Endothelial cell of umbilical vein (primary cell): Measurements from ENCODE around the gene CARD19. TPM values are rescaled to one million over a fixed set of nuclear protein-coding genes. Genes with fewer than 3 reads are reported as not detected.

Experiments
- BruUV-seq: library from RNA; stranded (reverse); fragments of 400-500 nt; replicated peaks from 2 replicates; lab custom pipeline; 2021; lab: Mats Ljungman, UMichigan
- CTCF ChIA-PET: fragments of 300-600, 350-600 bp; sonication (Branson Sonifier 250); formaldehyde crosslinking; loops from one replicate; lab custom pipeline; 2021; ENCODE audit warnings: antibody characterized with exemption, inconsistent platforms; lab: Charles Lee
- POLR2A ChIA-PET: fragments of 300-600, 350-600 bp; sonication (Branson Sonifier 250); formaldehyde crosslinking; loops from one replicate; lab custom pipeline; 2021; ENCODE audit warnings: antibody characterized with exemption, inconsistent platforms; lab: Charles Lee
- DNase-seq: peaks from one replicate; pipeline ENCODE4 v3.0.0-alpha.2; 2011; ENCODE audit warnings: low read depth, low spot score
- FAIRE-seq: peaks from 2 replicates; lab custom pipeline; 2011; peaks lifted over from hg19 to GRCh38; lab: Jason Lieb, UNC
- H2AFZ ChIP-seq: 2 replicates; pipeline ENCODE4 v1.6.0; 2012; ENCODE audit warnings: low read depth, low read length, control low read depth, inconsistent platforms
- H3K27ac ChIP-seq: 2 replicates; pipeline ENCODE4 v1.5.1; 2011; ENCODE audit warnings: low read depth, mild to moderate bottlenecking, control low read depth, low read length, moderate library complexity; ENCODE audit not compliant: insufficient read depth
- H3K27me3 ChIP-seq, 2 experiments: 2 replicates each; pipeline versions ENCODE4 v1.6.0 to v1.6.1; 2011; ENCODE audit warnings: low read length in 2 of 2, mixed read lengths in 1 of 2; ENCODE audit not compliant: control insufficient read depth in 2 of 2, insufficient read depth in 2 of 2
- H3K36me3 ChIP-seq, 2 experiments: 2 replicates in 1 of 2; 3 replicates in 1 of 2; pipeline ENCODE4 v1.5.1; 2011; ENCODE audit warnings: low read length in 2 of 2, mild to moderate bottlenecking in 1 of 2, moderate library complexity in 1 of 2; ENCODE audit not compliant: control insufficient read depth in 2 of 2, insufficient read depth in 2 of 2; ENCODE audit errors: extremely low read depth in 1 of 2
- H3K4me1 ChIP-seq: 3 replicates; pipeline ENCODE4 v1.5.1; 2011; ENCODE audit warnings: mild to moderate bottlenecking, low read length; ENCODE audit not compliant: control insufficient read depth, insufficient read depth; ENCODE audit errors: extremely low read depth
- H3K4me2 ChIP-seq: 2 replicates; pipeline ENCODE4 v1.6.1; 2011; ENCODE audit warnings: low read length, control low read depth, mixed read lengths; ENCODE audit not compliant: insufficient read depth
- H3K4me3 ChIP-seq, 3 experiments: fragments of 200-600 bp in 1 of 3; sonication (generic), shearing (Covaris generic) in 1 of 3; replicated peaks in 1 of 3; 2 replicates each; pipeline ENCODE4 v1.5.1; 2011 to 2016; ENCODE audit warnings: control low read depth in 3 of 3, low read length in 3 of 3, mild to moderate bottlenecking in 2 of 3, inconsistent platforms in 1 of 3, low read depth in 1 of 3, moderate library complexity in 1 of 3; ENCODE audit not compliant: insufficient read depth in 1 of 3
- H3K79me2 ChIP-seq: 2 replicates; pipeline ENCODE4 v1.6.0; 2012; ENCODE audit warnings: low read length, inconsistent platforms; ENCODE audit not compliant: control insufficient read depth, insufficient read depth
- H3K9ac ChIP-seq: replicated peaks from 2 replicates; pipeline ENCODE3; 2011; ENCODE audit warnings: low read length, control low read depth; ENCODE audit not compliant: insufficient read depth; ENCODE audit errors: extremely low read depth
- H3K9me1 ChIP-seq: replicated peaks from 3 replicates; pipeline ENCODE4 v1.6.0; 2011; ENCODE audit warnings: mild to moderate bottlenecking, low read length; ENCODE audit not compliant: control insufficient read depth, insufficient read depth; ENCODE audit errors: extremely low read depth
- H3K9me3 ChIP-seq: replicated peaks from 2 replicates; pipeline ENCODE4 v1.5.1; 2012; ENCODE audit warnings: low read length, inconsistent platforms; ENCODE audit not compliant: control insufficient read depth, insufficient read depth
- H4K20me1 ChIP-seq: replicated peaks from 2 replicates; pipeline ENCODE3; 2011; ENCODE audit warnings: mild to moderate bottlenecking, low read length; ENCODE audit not compliant: control insufficient read depth, insufficient read depth; ENCODE audit errors: extremely low read depth
- CTCF ChIP-seq, 2 donors: IDR thresholded peaks; 1 replicate in 1 of 2; 2 replicates in 1 of 2; pipeline ENCODE4 v1.5.1; 2011; ENCODE audit warnings: low read length in 2 of 2, mild to moderate bottlenecking in 2 of 2, moderate library complexity in 2 of 2, control low read depth in 1 of 2, inconsistent platforms in 1 of 2, low read depth in 1 of 2; ENCODE audit not compliant: insufficient read depth in 1 of 2; ENCODE audit errors: extremely low read depth in 1 of 2
- FOS ChIP-seq: IDR thresholded peaks from 2 replicates; pipeline ENCODE4 v1.6.1; 2011; ENCODE audit warnings: mild to moderate bottlenecking, low read length, moderate library complexity, borderline replicate concordance; ENCODE audit not compliant: insufficient read depth
- dilution Hi-C: fragments of 300-500 bp; cut with MboI; formaldehyde crosslinking; loops from one replicate; pipeline ENCODE4 v1.15.0; 2019; ENCODE audit warnings: low sequenced_read_pairs; ENCODE audit not compliant: extremely low pct_ligation_motif_present
- intact Hi-C: fragments of 100-400 bp; cut with micrococcal nuclease; formaldehyde crosslinking; loops from one replicate; pipeline ENCODE4 v1.10.0; 2022
- polyA plus RNA-seq, 4 experiments: library from polyadenylated mRNA; depleted of rRNA in 3 of 4; stranded (reverse) in 3 of 4; unstranded in 1 of 4; fragments of >200 nt; gene quantifications; 2 replicates each; pipeline versions ENCODE4 v1.2.1 to v1.2.3, GENCODE V29; 2011 to 2012; ENCODE audit warnings: missing spikeins in 1 of 4
- total RNA-seq: library from RNA; stranded (reverse); gene quantifications from 2 replicates; pipeline ENCODE4 v1.2.3, GENCODE V29; 2021

Gene CARD19
- total and polyA plus RNA-seq, 2 donors (not counting 3 experiments of a cell fraction or from before 2014, with no cell fraction given), result 45.7 to 148 TPM

- Histone ChIP-seq H3K4me1 (peaks cover 34% of the 10 kb centered on the region), H3K9ac (peak overlapping the region; percentile 36), H3K4me2 (peak overlapping the region; percentile 20), H4K20me1 (no peaks in the 10 kb centered on the region), H3K9me3 (no peaks in the 10 kb centered on the region), H2AFZ (peak overlapping the region; percentile 29), H3K27me3 (no peaks in the 10 kb centered on the region), H3K4me3 (peak overlapping the region in 1 of 3 experiments; percentile 53), H3K9me1 (no peaks in the 10 kb centered on the region), H3K79me2 (peaks cover 27% of the 10 kb centered on the region), H3K27ac (peak overlapping the region; percentile 69), H3K36me3 (no peaks in the 10 kb centered on the region)
- intact Hi-C loops (loop anchor here (1.0 to 10.0 kb wide), 5 partner anchors 37 to 1070 kb away; partner anchors contain the start of genes FAM120AOS, IPPK and SUSD3), dilution Hi-C loops (no loop called here)
- FAIRE-seq (peak; percentile 79), DNase-seq (peak; percentile 26)
- ChIA-PET POLR2A (interaction anchor here (1.3 to 1.7 kb wide), 3 partner anchors 36 to 359 kb away, joined by 4 to 8 read pairs (median 7); partner anchors contain the start of genes FAM120AOS and NINJ1), CTCF (interaction anchor here (1.3 to 2.0 kb wide), 3 partner anchors 14 to 39 kb away, joined by 3 to 13 read pairs (median 11); partner anchors contain the start of gene NINJ1)
- TSS peak; percentile 84 for BruUV-seq
- TF ChIP-seq CTCF (IDR thresholded peaks at IDR 0.05; ENCODE audit: extremely low read depth in 1 of 2, insufficient read depth in 1 of 2, low read depth in 1 of 2, low read length in 2 of 2), result no peak
- no peak for TF ChIP-seq FOS
Measured at GRCh38 chr9:93094658-93095204, 1.3 kb upstream of the CARD19 start.
